Nephron progenitor cell (in vitro differentiated cells): Measurements from ENCODE around the gene ELMO1.

Source experiments
- DNase-seq: peaks from one replicate; pipeline ENCODE4 v3.0.0; 2021
- H3K27ac Mint-ChIP-seq: 2 replicates; pipeline ENCODE4 v1.8.0; 2021; ENCODE audit warnings: mild to moderate bottlenecking, moderate library complexity, mixed read lengths
- H3K27me3 Mint-ChIP-seq: 2 replicates; pipeline ENCODE4 v1.8.0; 2021; ENCODE audit warnings: mild to moderate bottlenecking, low read depth, mixed read lengths; ENCODE audit not compliant: poor library complexity
- H3K36me3 Mint-ChIP-seq: 2 replicates; pipeline ENCODE4 v1.8.0; 2021; ENCODE audit warnings: low read depth, mixed read lengths
- H3K4me1 Mint-ChIP-seq: 2 replicates; pipeline ENCODE4 v1.8.0; 2021; ENCODE audit warnings: mixed read lengths
- H3K4me3 Mint-ChIP-seq: 2 replicates; pipeline ENCODE4 v1.8.0; 2021; ENCODE audit warnings: mild to moderate bottlenecking, moderate library complexity, mixed read lengths
- H3K9me3 Mint-ChIP-seq: 2 replicates; pipeline ENCODE4 v1.8.0; 2021; ENCODE audit warnings: mild to moderate bottlenecking, moderate library complexity, mixed read lengths
- CTCF ChIP-seq: fragments of 200-600 bp; sonication (generic); IDR thresholded peaks from 2 replicates; pipeline ENCODE4 v1.5.0; 2021; ENCODE audit warnings: antibody characterized with exemption

ELMO1 gene

GRCh38 chr7:37089972-37090371 lies 358.7 kb downstream of the ELMO1 start:
- no peak for TF ChIP-seq CTCF
- Mint-ChIP-seq H3K9me3 (peaks cover 11% of the 10 kb centered on the region), H3K36me3 (peaks cover 11% of the 10 kb centered on the region), H3K27ac (no peak overlapping the region), H3K27me3 (peaks cover 3% of the 10 kb centered on the region), H3K4me1 (peaks cover 12% of the 10 kb centered on the region), H3K4me3 (no peak overlapping the region)
- no peak for DNase-seq

- Mint-ChIP-seq H3K9me3 (no peaks in the 10 kb centered on the region), H3K27ac (no peak overlapping the region), H3K27me3 (peaks cover 3% of the 10 kb centered on the region), H3K4me3 (no peak overlapping the region), H3K4me1 (no peaks in the 10 kb centered on the region), H3K36me3 (no peaks in the 10 kb centered on the region)
- DNase-seq, result no peak
- TF ChIP-seq CTCF, result no peak
Measured at GRCh38 chr7:37085600-37085999, 363.1 kb downstream of the ELMO1 start.

- H3K36me3 Mint-ChIP-seq, result no peaks in the 10 kb centered on the region
- no peak overlapping the region for H3K27ac Mint-ChIP-seq
Measured at GRCh38 chr7:37084303-37084702, 364.4 kb downstream of the ELMO1 start.

GRCh38 chr7:37083311-37084096 lies 365.2 kb downstream of the ELMO1 start:
- Mint-ChIP-seq H3K27ac (no peak overlapping the region), H3K9me3 (no peaks in the 10 kb centered on the region), H3K4me3 (no peak overlapping the region), H3K27me3 (peaks cover 6% of the 10 kb centered on the region), H3K36me3 (no peaks in the 10 kb centered on the region), H3K4me1 (no peaks in the 10 kb centered on the region)
- TF ChIP-seq CTCF, result no peak
- no peak for DNase-seq

More at GRCh38 chr7:37084303-37084702, 364.4 kb downstream of the ELMO1 start:
- H3K27me3 Mint-ChIP-seq, result peaks cover 6% of the 10 kb centered on the region
- no peaks in the 10 kb centered on the region for H3K4me1 Mint-ChIP-seq
- H3K9me3 Mint-ChIP-seq, result no peaks in the 10 kb centered on the region
- no peak overlapping the region for H3K4me3 Mint-ChIP-seq
- no peak for TF ChIP-seq CTCF
- DNase-seq, result no peak

- Mint-ChIP-seq H3K4me3 (no peak overlapping the region), H3K27ac (no peak overlapping the region), H3K4me1 (no peaks in the 10 kb centered on the region), H3K36me3 (no peaks in the 10 kb centered on the region), H3K27me3 (peaks cover 9% of the 10 kb centered on the region), H3K9me3 (no peaks in the 10 kb centered on the region)
- no peak for TF ChIP-seq CTCF
- DNase-seq, result no peak
Measured at GRCh38 chr7:37081436-37081835, 367.2 kb downstream of the ELMO1 start.

- no peaks in the 10 kb centered on the region for H3K4me1 Mint-ChIP-seq
- no peak overlapping the region for H3K4me3 Mint-ChIP-seq
- H3K27me3 Mint-ChIP-seq, result peaks cover 5% of the 10 kb centered on the region
- DNase-seq, result no peak
- no peaks in the 10 kb centered on the region for H3K36me3 Mint-ChIP-seq
- no peak overlapping the region for H3K27ac Mint-ChIP-seq
- H3K9me3 Mint-ChIP-seq, result no peaks in the 10 kb centered on the region
- TF ChIP-seq CTCF, result no peak
Measured at GRCh38 chr7:37079420-37079819, 369.2 kb downstream of the ELMO1 start.
